Vagina (tissue), 2 donors: ENCODE measurements around the gene PHB1.

Experiments
- CTCF ChIP-seq, 3 experiments: fragments of 450-650 bp in 2 of 3; fragments of 200-600 bp in 1 of 3; sonication (generic) in 1 of 3; IDR thresholded peaks; one replicate each; pipeline ENCODE4 v1.5.1; 2017 to 2019; ENCODE audit warnings: antibody characterized with exemption in 3 of 3, mild to moderate bottlenecking in 2 of 3, moderate library complexity in 2 of 3
- POLR2AphosphoS5 ChIP-seq, 2 donors: sonication (generic); formaldehyde crosslinking; IDR thresholded peaks; one replicate each; pipeline ENCODE4 v1.9.0; 2017; ENCODE audit warnings: antibody characterized with exemption in 2 of 2, mild to moderate bottlenecking in 2 of 2, low read depth in 1 of 2; ENCODE audit not compliant: insufficient read depth in 1 of 2

GRCh38 chr17:49414271-49414621, 436 bp downstream of the PHB1 start:
- TF ChIP-seq POLR2AphosphoS5 (IDR thresholded peaks at IDR 0.05; ENCODE audit: insufficient read depth in 1 of 2, low read depth in 1 of 2) (no peak), CTCF (IDR thresholded peaks at IDR 0.05) (no peak)
